ENCODE results near the gene FAM81A.
"Not testable (repeated sequence)": the region's sequence is repeated elsewhere in the genome, so short reads cannot be mapped to it uniquely, and the experiment has no call there.

FAM81A gene

DNA sequence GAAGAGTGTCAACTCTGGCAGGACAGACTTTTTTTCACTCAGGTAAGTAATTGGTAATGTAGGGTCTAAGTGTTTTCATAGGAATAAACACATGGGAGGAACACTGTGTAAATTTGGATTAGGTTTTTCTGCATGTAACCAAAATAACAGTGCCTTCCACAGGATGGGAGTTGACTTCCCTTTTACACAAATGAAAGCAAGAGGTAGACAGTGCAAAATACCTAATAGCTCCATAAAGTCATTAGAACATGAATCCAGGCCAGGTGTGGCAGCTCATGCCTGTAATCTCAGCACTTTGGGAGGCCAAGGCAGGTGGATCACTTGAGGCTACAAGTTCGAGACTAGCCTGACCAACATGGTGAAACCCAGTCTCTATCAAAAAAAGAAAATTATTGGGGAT, 39.8 kb upstream of the FAM81A start (continued):
- TF ChIP-seq, protein P1, sequence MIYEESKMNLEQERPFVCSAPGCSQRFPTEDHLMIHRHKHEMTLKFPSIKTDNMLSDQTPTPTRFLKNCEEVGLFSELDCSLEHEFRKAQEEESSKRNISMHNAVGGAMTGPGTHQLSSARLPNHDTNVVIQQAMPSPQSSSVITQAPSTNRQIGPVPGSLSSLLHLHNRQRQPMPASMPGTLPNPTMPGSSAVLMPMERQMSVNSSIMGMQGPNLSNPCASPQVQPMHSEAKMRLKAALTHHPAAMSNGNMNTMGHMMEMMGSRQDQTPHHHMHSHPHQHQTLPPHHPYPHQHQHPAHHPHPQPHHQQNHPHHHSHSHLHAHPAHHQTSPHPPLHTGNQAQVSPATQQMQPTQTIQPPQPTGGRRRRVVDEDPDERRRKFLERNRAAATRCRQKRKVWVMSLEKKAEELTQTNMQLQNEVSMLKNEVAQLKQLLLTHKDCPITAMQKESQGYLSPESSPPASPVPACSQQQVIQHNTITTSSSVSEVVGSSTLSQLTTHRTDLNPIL (CRISPR knock-in tag; IDR thresholded peaks at IDR 0.05; ENCODE audit: low read depth) = no peak
- no peak for TF ChIP-seq ZNF70 (CRISPR knock-in tag; IDR thresholded peaks at IDR 0.05)

DNA sequence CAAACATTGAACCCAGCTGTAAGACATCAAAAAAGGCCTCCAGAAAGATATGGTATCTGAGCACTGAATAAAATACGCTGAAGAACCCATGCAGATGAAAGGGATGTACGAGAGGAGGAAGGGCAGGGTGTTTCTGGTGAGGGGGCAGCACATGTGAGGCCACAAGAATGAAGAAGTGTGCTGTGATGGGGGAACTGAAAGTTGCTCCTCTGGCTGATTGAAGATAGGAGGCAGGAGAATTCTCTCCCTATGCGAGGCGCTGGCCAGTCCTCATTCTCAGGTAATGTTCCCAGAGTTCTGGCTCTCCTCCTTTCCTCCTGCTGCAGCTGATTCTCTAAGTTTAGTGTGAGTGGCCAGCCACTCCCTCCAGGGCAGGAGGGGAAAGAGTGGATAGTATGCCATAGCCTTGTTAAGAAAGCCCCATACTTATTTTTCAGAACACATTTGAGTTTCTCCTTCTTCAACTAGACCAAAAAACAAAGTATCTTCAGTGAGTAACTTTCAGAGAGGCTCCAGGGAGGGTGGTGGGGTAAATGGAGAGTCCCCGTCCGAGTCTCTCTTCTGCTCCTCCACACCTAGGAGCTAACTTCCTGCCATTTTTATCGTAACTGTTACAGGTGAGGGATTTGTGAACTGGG, 38.4 kb upstream of the FAM81A start:
- TF ChIP-seq OSR1 (CRISPR knock-in tag; IDR thresholded peaks at IDR 0.05) (no peak), ESRRG (CRISPR knock-in tag; IDR thresholded peaks at IDR 0.05) (no peak), PPARA (CRISPR knock-in tag; IDR thresholded peaks at IDR 0.05; ENCODE audit: borderline replicate concordance) (no peak), CSDC2 (CRISPR knock-in tag; IDR thresholded peaks at IDR 0.05) (no peak), ZFP3 (CRISPR knock-in tag; IDR thresholded peaks at IDR 0.05) (no peak), ZNF70 (CRISPR knock-in tag; IDR thresholded peaks at IDR 0.05) (no peak), ZFP30 (CRISPR knock-in tag; IDR thresholded peaks at IDR 0.05) (no peak)
- TF ChIP-seq, protein P2, sequence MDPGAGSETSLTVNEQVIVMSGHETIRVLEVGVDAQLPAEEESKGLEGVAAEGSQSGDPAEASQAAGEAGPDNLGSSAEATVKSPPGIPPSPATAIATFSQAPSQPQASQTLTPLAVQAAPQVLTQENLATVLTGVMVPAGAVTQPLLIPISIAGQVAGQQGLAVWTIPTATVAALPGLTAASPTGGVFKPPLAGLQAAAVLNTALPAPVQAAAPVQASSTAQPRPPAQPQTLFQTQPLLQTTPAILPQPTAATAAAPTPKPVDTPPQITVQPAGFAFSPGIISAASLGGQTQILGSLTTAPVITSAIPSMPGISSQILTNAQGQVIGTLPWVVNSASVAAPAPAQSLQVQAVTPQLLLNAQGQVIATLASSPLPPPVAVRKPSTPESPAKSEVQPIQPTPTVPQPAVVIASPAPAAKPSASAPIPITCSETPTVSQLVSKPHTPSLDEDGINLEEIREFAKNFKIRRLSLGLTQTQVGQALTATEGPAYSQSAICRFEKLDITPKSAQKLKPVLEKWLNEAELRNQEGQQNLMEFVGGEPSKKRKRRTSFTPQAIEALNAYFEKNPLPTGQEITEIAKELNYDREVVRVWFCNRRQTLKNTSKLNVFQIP (CRISPR knock-in tag; IDR thresholded peaks at IDR 0.05; ENCODE audit: borderline replicate concordance, low read depth) = no peak
- TF ChIP-seq, protein P3, sequence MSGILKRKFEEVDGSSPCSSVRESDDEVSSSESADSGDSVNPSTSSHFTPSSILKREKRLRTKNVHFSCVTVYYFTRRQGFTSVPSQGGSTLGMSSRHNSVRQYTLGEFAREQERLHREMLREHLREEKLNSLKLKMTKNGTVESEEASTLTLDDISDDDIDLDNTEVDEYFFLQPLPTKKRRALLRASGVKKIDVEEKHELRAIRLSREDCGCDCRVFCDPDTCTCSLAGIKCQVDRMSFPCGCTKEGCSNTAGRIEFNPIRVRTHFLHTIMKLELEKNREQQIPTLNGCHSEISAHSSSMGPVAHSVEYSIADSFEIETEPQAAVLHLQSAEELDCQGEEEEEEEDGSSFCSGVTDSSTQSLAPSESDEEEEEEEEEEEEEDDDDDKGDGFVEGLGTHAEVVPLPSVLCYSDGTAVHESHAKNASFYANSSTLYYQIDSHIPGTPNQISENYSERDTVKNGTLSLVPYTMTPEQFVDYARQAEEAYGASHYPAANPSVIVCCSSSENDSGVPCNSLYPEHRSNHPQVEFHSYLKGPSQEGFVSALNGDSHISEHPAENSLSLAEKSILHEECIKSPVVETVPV (CRISPR knock-in tag; IDR thresholded peaks at IDR 0.05) = no peak
- TF ChIP-seq, protein P4, sequence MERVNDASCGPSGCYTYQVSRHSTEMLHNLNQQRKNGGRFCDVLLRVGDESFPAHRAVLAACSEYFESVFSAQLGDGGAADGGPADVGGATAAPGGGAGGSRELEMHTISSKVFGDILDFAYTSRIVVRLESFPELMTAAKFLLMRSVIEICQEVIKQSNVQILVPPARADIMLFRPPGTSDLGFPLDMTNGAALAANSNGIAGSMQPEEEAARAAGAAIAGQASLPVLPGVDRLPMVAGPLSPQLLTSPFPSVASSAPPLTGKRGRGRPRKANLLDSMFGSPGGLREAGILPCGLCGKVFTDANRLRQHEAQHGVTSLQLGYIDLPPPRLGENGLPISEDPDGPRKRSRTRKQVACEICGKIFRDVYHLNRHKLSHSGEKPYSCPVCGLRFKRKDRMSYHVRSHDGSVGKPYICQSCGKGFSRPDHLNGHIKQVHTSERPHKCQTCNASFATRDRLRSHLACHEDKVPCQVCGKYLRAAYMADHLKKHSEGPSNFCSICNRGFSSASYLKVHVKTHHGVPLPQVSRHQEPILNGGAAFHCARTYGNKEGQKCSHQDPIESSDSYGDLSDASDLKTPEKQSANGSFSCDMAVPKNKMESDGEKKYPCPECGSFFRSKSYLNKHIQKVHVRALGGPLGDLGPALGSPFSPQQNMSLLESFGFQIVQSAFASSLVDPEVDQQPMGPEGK (CRISPR knock-in tag; IDR thresholded peaks at IDR 0.05; ENCODE audit: borderline replicate concordance) = no peak
- TF ChIP-seq, protein P5, sequence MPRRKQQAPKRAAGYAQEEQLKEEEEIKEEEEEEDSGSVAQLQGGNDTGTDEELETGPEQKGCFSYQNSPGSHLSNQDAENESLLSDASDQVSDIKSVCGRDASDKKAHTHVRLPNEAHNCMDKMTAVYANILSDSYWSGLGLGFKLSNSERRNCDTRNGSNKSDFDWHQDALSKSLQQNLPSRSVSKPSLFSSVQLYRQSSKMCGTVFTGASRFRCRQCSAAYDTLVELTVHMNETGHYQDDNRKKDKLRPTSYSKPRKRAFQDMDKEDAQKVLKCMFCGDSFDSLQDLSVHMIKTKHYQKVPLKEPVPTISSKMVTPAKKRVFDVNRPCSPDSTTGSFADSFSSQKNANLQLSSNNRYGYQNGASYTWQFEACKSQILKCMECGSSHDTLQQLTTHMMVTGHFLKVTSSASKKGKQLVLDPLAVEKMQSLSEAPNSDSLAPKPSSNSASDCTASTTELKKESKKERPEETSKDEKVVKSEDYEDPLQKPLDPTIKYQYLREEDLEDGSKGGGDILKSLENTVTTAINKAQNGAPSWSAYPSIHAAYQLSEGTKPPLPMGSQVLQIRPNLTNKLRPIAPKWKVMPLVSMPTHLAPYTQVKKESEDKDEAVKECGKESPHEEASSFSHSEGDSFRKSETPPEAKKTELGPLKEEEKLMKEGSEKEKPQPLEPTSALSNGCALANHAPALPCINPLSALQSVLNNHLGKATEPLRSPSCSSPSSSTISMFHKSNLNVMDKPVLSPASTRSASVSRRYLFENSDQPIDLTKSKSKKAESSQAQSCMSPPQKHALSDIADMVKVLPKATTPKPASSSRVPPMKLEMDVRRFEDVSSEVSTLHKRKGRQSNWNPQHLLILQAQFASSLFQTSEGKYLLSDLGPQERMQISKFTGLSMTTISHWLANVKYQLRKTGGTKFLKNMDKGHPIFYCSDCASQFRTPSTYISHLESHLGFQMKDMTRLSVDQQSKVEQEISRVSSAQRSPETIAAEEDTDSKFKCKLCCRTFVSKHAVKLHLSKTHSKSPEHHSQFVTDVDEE (CRISPR knock-in tag; IDR thresholded peaks at IDR 0.05) = no peak
- no peak for ATAC-seq

DNA sequence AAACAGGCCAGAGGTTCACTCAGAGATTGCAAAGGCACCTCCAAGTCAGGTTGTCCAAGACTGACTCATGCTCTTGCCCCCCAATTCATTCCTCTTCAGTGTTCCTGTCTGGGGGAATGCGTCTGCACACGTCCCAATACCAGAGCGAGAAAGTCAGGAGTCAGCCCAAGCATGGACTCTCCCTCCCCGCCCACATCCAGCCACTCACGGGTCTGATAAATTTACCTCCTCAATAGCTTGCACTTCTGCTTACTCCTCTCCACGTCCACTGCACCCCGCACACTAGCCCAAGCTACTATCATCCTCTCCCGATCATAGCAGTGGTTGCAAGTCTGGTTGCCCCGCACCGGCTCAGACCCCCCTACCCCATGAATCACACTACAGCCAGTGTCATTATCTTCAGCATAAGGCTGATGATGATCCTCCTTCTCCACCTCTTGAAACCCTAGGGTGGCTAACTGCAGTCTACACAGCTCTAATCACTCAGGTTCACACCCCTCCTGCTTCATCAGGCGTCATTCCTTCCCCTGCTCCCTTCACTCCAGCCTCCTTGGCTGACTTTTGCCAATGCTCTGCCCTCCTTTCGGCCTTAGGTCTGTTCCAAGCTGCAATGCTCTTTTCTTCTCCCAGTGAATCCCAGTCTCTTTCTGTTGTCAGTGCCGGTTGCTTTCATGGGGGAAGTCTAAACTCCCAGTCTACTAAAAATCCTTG, 37.7 kb upstream of the FAM81A start:
- TF ChIP-seq ISL1 (CRISPR knock-in tag; IDR thresholded peaks at IDR 0.05) (no peak), OSR1 (CRISPR knock-in tag; IDR thresholded peaks at IDR 0.05) (no peak), RARB (CRISPR knock-in tag; IDR thresholded peaks at IDR 0.05) (no peak), PPARA (CRISPR knock-in tag; IDR thresholded peaks at IDR 0.05; ENCODE audit: borderline replicate concordance) (no peak), ZFP3 (CRISPR knock-in tag; IDR thresholded peaks at IDR 0.05) (no peak), ESRRG (CRISPR knock-in tag; IDR thresholded peaks at IDR 0.05) (no peak), ZNF8 (CRISPR knock-in tag; IDR thresholded peaks at IDR 0.05) (no peak), BACH2 (CRISPR knock-in tag; IDR thresholded peaks at IDR 0.05; ENCODE audit: borderline replicate concordance) (no peak), CSDC2 (CRISPR knock-in tag; IDR thresholded peaks at IDR 0.05) (no peak), TCF4 (CRISPR knock-in tag; IDR thresholded peaks at IDR 0.05; ENCODE audit: borderline replicate concordance) (no peak), TOX (CRISPR knock-in tag; IDR thresholded peaks at IDR 0.05; ENCODE audit: borderline replicate concordance) (no peak)
- TF ChIP-seq, protein P1 (CRISPR knock-in tag; IDR thresholded peaks at IDR 0.05; ENCODE audit: low read depth) = no peak
- TF ChIP-seq, protein P4 (CRISPR knock-in tag; IDR thresholded peaks at IDR 0.05; ENCODE audit: borderline replicate concordance) = no peak
- TF ChIP-seq, protein P2 (CRISPR knock-in tag; IDR thresholded peaks at IDR 0.05; ENCODE audit: borderline replicate concordance, low read depth) = no peak
- no peak for ATAC-seq

DNA sequence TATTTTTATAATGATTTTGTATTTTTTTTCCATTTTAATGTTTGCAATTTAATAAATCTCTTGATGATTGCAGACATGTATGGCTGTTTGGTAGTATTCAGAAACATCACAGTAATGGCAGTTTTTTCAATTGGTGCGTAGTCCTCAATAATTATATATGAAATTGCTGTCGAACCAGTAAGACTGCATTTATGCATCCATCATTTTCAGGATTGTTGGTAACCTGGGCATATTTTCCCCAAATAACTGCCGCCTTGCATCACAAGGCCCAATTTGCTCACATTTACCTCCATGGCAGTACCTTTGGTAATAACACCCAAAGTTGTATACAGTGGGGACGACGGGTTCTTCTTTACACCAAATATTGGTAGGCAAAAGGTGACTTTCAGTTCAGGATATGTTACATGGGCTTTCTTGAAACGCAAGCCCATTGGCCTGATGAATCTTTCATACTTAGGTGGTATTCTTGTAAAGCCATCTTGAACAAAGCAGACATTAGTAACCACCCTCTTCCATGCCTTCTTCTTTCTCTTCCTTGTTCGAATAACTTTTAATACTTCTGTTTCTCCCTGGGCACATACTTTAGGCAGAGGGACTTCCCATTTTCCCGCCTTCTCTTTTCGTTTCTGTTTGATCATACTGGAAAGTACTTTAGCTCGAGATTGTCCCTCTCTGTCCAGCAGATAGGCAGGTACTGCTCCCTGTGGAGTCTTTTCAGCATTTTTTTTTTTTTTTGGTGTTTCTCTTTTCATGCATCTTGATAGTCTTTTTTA, 36.7 kb upstream of the FAM81A start:
- not testable (repeated sequence) for ATAC-seq

All from SK-N-SH treated with all-trans-retinoic acid at 6 μM for 48 hours (cell line).